Lung (tissue), 12 donors: ENCODE data around the gene DPEP2. TPM values are rescaled to one million over a fixed set of nuclear protein-coding genes. Genes with fewer than 3 reads are reported as not detected.

Source experiments
- ATAC-seq: fragments of 200-7000 bp; cut with Tn5 transposase; one replicate; pipeline ENCODE4 v1.9.1; 2020; ENCODE audit warnings: moderate number of reproducible peaks; ENCODE audit not compliant: insufficient read depth, low FRiP score
- DNase-seq, 3 donors: peaks; one replicate each; pipeline ENCODE4 v3.0.0-alpha.2; 2013 to 2017
- H3K27ac ChIP-seq, 2 donors: one replicate each; pipeline ENCODE4 v1.5.1; 2013; ENCODE audit warnings: mild to moderate bottlenecking in 2 of 2, moderate library complexity in 2 of 2, control low read depth in 1 of 2, inconsistent platforms in 1 of 2, low read depth in 1 of 2, low read length in 1 of 2
- H3K27me3 ChIP-seq, 3 donors: one replicate each; pipeline ENCODE4 v1.5.1; 2013; ENCODE audit warnings: low read length in 2 of 3; ENCODE audit not compliant: control insufficient read depth in 3 of 3, insufficient read depth in 3 of 3
- H3K36me3 ChIP-seq, 4 donors: one replicate each; pipeline ENCODE4 v1.5.1; 2013; ENCODE audit warnings: low read length in 4 of 4, mild to moderate bottlenecking in 1 of 4, moderate library complexity in 1 of 4; ENCODE audit not compliant: control insufficient read depth in 4 of 4, insufficient read depth in 4 of 4
- H3K4me1 ChIP-seq, 5 donors: one replicate each; pipeline ENCODE4 v1.5.1; 2013; ENCODE audit warnings: low read length in 5 of 5, mild to moderate bottlenecking in 2 of 5, moderate library complexity in 1 of 5; ENCODE audit not compliant: control insufficient read depth in 5 of 5, insufficient read depth in 5 of 5
- H3K4me3 ChIP-seq: one replicate; pipeline ENCODE4 v1.5.1; 2013; ENCODE audit warnings: mild to moderate bottlenecking, control low read depth, moderate library complexity
- H3K9ac ChIP-seq, 2 donors: one replicate each; pipeline ENCODE4 v1.5.1; 2013; ENCODE audit warnings: low read length in 2 of 2, control low read depth in 1 of 2; ENCODE audit not compliant: insufficient read depth in 1 of 2
- H3K9me3 ChIP-seq, 4 donors: one replicate each; pipeline ENCODE4 v1.5.1; 2013; ENCODE audit warnings: low read length in 3 of 4, mild to moderate bottlenecking in 1 of 4, moderate library complexity in 1 of 4; ENCODE audit not compliant: control insufficient read depth in 4 of 4, insufficient read depth in 3 of 4
- WGBS, 2 donors: extraction: QIAGEN DNeasy Blood & Tissue Kit; methylation state at CpG; one replicate each; pipeline ENCODE4 v1.1.7; 2013; 5-methylcytosine and 5-hydroxymethylcytosine counted together
- polyA plus RNA-seq, 2 donors: library from polyadenylated mRNA; stranded (reverse); fragments of 200-250 nt; gene quantifications; one replicate each; pipeline ENCODE4 v1.2.1, GENCODE V29; 2013
- total RNA-seq, 2 donors: library from RNA; depleted of rRNA in 1 of 2; stranded (reverse); fragments of >200 nt in 1 of 2; gene quantifications; one replicate each; pipeline ENCODE4 v1.2.1, GENCODE V29; 2014 to 2021
- TF ChIP-seq, protein P1 (sequence below): IDR thresholded peaks from 2 replicates; pipeline ENCODE4 v1.5.1; 2012; ENCODE audit warnings: mild to moderate bottlenecking; ENCODE audit errors: control extremely low read depth, extremely low read depth
- donor health status: control.
- donor health status: control.
- donor health status: Bipolar disorder and iron deficiency.
- donor health status: healthy.
- donor health status: DM: yes; HTN: yes; CAD: no.

The DPEP2 gene
- total and polyA plus RNA-seq, 4 donors: 9.2 to 20.4 (median 12.0) TPM

DNA sequence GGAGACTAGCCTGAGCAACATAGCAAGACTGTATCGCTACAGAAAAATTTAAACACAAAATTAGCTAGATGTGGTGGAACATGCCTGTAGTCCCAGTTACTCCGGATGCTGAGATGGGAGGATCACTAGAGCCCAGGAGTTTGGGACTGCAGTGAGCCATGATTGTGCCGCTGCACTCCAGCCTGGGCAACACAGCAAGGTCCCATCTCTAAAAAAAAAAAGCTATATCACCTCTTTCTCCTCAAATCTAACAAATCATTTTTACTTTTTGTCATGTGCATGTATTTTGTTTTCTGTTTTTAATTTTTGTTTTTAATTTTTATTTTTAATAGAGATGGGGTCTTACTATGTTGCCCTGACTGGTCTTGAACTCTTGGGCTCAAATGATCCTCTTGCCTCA lies 29.7 kb upstream of the DPEP2 start:
- Histone ChIP-seq H3K4me1 (peaks cover 0 to 4% (median 0%) of the 10 kb centered on the region in 5 donors), H3K9me3 (no peaks in the 10 kb centered on the region), H3K27me3 (no peaks in the 10 kb centered on the region), H3K36me3 (peaks cover 0 to 15% (median 9%) of the 10 kb centered on the region in 4 donors), H3K4me3 (no peak overlapping the region), H3K27ac (no peak overlapping the region), H3K9ac (no peak overlapping the region)
- TF ChIP-seq, protein P1, sequence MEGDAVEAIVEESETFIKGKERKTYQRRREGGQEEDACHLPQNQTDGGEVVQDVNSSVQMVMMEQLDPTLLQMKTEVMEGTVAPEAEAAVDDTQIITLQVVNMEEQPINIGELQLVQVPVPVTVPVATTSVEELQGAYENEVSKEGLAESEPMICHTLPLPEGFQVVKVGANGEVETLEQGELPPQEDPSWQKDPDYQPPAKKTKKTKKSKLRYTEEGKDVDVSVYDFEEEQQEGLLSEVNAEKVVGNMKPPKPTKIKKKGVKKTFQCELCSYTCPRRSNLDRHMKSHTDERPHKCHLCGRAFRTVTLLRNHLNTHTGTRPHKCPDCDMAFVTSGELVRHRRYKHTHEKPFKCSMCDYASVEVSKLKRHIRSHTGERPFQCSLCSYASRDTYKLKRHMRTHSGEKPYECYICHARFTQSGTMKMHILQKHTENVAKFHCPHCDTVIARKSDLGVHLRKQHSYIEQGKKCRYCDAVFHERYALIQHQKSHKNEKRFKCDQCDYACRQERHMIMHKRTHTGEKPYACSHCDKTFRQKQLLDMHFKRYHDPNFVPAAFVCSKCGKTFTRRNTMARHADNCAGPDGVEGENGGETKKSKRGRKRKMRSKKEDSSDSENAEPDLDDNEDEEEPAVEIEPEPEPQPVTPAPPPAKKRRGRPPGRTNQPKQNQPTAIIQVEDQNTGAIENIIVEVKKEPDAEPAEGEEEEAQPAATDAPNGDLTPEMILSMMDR: no peak
- DNase-seq (no peak), ATAC-seq (no peak)
- WGBS, 2 donors: 95 to 97% methylated on average over 3 of the region's 3 CpGs

DNA sequence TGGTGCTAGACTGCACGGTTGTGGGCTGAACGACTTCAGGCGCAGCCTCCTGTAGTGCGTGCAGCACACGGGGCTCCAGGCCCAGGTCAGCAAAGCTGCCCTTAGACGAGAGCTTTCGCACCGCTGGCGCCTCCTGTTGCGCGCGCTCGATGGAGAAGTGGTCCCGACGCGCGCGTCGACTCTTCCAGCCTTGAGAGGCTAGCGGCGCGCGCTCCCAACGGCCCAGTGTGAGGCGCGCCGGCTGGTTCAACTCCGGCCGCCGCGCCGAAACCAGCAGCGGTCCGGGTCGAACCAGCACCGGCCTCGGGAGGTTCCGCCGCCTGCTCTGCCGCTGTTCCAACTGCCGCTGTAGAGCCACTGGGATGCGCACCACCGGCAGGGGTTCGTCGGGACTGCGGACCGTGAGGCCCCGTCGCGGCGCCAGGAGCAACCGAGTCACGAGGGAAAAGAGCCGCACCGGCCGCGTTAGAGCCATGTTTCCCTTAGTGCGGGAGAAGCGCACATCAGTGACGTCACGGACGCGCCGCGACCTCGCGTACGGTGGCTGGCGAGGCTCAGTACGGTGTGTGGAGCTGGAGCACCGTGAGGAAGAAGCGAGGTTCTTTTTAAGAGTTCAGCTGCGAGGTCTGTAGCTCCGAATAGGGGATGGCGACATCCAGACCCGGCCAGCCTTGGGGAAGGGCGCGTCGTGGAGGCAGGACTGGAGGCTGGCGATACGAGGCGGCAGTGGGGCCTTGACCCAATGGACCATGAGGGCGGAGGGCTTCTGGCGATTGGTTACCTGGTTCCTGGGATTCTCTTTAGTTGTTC lies 23.6 kb upstream of the DPEP2 start, which contains the start of the genes DDX28 and DUS2:
TSS of gene DDX28 (minus strand) at position 505 of the 810 bp plus-strand sequence. CDS start at position 475, 30 bp downstream.
TSS of gene DUS2 (plus strand) at position 557 of the 810 bp plus-strand sequence. CDS start 14,740 bp downstream, outside the sequence.
- H3K27me3 ChIP-seq: no peaks in the 10 kb centered on the region
- H3K36me3 ChIP-seq: peaks cover 0 to 16% (median 7%) of the 10 kb centered on the region in 4 donors
- 0% methylated on average over 70 to 84 of the region's 84 CpGs for WGBS, 2 donors
- H3K9me3 ChIP-seq: no peaks in the 10 kb centered on the region
- DNase-seq (peak; percentile 93 to 97 (median 94)), ATAC-seq (peak; percentile 99)
- peak within 1 kb of the TSS; percentile 80 to 87 for H3K9ac ChIP-seq
- TF ChIP-seq, protein P1: peak; percentile 1
- H3K4me1 ChIP-seq: peaks cover 7 to 16% (median 9%) of the 10 kb centered on the region in 5 donors
- peak within 1 kb of the TSS; percentile 73 to 74 for H3K27ac ChIP-seq
- peak within 1 kb of the TSS; percentile 98 for H3K4me3 ChIP-seq

DNA sequence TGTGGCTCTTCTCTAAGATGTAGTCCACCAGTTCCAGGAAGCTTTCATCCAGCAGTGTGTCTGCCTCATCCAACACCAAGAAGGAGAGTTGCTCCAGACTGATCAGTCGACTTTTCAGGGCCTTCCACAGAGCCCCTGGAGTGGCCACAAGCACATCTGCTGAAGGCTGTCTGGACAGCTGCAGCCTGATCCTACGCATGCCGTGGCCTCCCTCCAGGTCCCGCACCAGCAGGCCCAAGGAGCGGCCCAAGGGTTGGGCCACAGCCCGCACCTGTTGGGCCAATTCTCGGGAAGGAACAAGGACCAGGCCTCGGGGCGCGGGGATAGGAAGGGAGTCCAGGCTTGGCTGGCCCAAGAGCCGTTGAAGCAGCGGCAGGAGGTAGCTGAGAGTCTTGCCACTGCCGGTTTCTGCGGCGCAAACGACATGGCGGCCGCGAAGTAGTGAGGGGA lies 23.0 kb upstream of the DPEP2 start:
- TF ChIP-seq, protein P1: no peak
- Histone ChIP-seq H3K9me3 (no peaks in the 10 kb centered on the region), H3K27ac (peak overlapping the region; percentile 73 to 74), H3K4me3 (peak overlapping the region; percentile 98), H3K36me3 (peaks cover 0 to 14% (median 5%) of the 10 kb centered on the region in 4 donors), H3K4me1 (peaks cover 7 to 16% (median 9%) of the 10 kb centered on the region in 5 donors), H3K27me3 (no peaks in the 10 kb centered on the region), H3K9ac (peak overlapping the region; percentile 38 to 87)
- DNase-seq (no peak), ATAC-seq (peak; percentile 3)
- 9 to 12% methylated on average over 19 of the region's 19 CpGs for WGBS, 2 donors
